NCI-H446 treated with DMSO at 0.1 percent for 48 hours (cell line): Measurements from ENCODE around the gene NKIRAS2.
"Not testable (repeated sequence)": the region's sequence is repeated elsewhere in the genome, so short reads cannot be mapped to it uniquely, and the experiment has no call there.

Experiments used
- DNase-seq: peaks from one replicate; lab custom pipeline; 2025; lab: John Stamatoyannopoulos, UW

The NKIRAS2 gene

GRCh38 chr17:41998497-41998896, 21.4 kb upstream of the NKIRAS2 start:
- DNase-seq: no peak

- no peak for DNase-seq
Measured at GRCh38 chr17:42000413-42001133, 19.3 kb upstream of the NKIRAS2 start.

GRCh38 chr17:42001729-42002128, 18.2 kb upstream of the NKIRAS2 start:
- no peak for DNase-seq

GRCh38 chr17:42002175-42002791, 17.6 kb upstream of the NKIRAS2 start:
- DNase-seq: no peak

- DNase-seq: no peak
Measured at GRCh38 chr17:42002792-42003301, 17.0 kb upstream of the NKIRAS2 start.

GRCh38 chr17:42005166-42005565, 14.7 kb upstream of the NKIRAS2 start:
- DNase-seq: no peak

GRCh38 chr17:42009170-42009569, 10.7 kb upstream of the NKIRAS2 start:
- DNase-seq: no peak

GRCh38 chr17:42010266-42010680, 9.6 kb upstream of the NKIRAS2 start:
- DNase-seq: not testable (repeated sequence)

GRCh38 chr17:42010898-42011516, 8.9 kb upstream of the NKIRAS2 start:
- DNase-seq: no peak

- DNase-seq: not testable (repeated sequence)
Measured at GRCh38 chr17:42012363-42012762, 7.5 kb upstream of the NKIRAS2 start.

GRCh38 chr17:42013740-42014139, 6.2 kb upstream of the NKIRAS2 start:
- not testable (repeated sequence) for DNase-seq

GRCh38 chr17:42016411-42016831, 3.5 kb upstream of the NKIRAS2 start:
- DNase-seq: no peak

- peak; percentile 82 for DNase-seq
Measured at GRCh38 chr17:42016941-42017865, 2.7 kb upstream of the NKIRAS2 start, which contains the start of gene DNAJC7. DNAJC7 (minus strand) TSS chr17:42017439; CDS start chr17:42017416, 23 bp downstream.

GRCh38 chr17:42017866-42018200, 2.1 kb upstream of the NKIRAS2 start:
- DNase-seq: no peak

- DNase-seq: no peak
Measured at GRCh38 chr17:42018339-42018738, 1.6 kb upstream of the NKIRAS2 start.

GRCh38 chr17:42018988-42019387, 902 bp upstream of the NKIRAS2 start:
- DNase-seq: no peak

GRCh38 chr17:42020845-42021244, 955 bp downstream of the NKIRAS2 start:
- DNase-seq: not testable (repeated sequence)

GRCh38 chr17:42023524-42024349, 3.8 kb downstream of the NKIRAS2 start:
- DNase-seq: no peak

GRCh38 chr17:42025191-42025579, 5.3 kb downstream of the NKIRAS2 start:
- no peak for DNase-seq

- DNase-seq: no peak
Measured at GRCh38 chr17:42025936-42026335, 6.0 kb downstream of the NKIRAS2 start.
